Measurements from ENCODE around the gene GALR2. TPM values are rescaled to one million over a fixed set of nuclear protein-coding genes. Genes with fewer than 3 reads are reported as not detected.

GALR2 gene
- total RNA-seq, 2 experiments from 2014 or later: 0.63 TPM; not detected in 1

- intact Hi-C loops (cut with micrococcal nuclease; ENCODE audit: unreplicated experiment): no loop called here
- no peak for TF ChIP-seq EZH2phosphoT487 (IDR thresholded peaks at IDR 0.05; ENCODE audit: borderline replicate concordance, low read depth, low read length)
- TF ChIP-seq, protein P1, sequence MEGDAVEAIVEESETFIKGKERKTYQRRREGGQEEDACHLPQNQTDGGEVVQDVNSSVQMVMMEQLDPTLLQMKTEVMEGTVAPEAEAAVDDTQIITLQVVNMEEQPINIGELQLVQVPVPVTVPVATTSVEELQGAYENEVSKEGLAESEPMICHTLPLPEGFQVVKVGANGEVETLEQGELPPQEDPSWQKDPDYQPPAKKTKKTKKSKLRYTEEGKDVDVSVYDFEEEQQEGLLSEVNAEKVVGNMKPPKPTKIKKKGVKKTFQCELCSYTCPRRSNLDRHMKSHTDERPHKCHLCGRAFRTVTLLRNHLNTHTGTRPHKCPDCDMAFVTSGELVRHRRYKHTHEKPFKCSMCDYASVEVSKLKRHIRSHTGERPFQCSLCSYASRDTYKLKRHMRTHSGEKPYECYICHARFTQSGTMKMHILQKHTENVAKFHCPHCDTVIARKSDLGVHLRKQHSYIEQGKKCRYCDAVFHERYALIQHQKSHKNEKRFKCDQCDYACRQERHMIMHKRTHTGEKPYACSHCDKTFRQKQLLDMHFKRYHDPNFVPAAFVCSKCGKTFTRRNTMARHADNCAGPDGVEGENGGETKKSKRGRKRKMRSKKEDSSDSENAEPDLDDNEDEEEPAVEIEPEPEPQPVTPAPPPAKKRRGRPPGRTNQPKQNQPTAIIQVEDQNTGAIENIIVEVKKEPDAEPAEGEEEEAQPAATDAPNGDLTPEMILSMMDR (conservative IDR thresholded peaks at IDR 0.05; ENCODE audit: low read length): no peak
- no TSS peak for BruUV-seq (replicated peaks)
- peaks cover 20% of the 10 kb centered on the region for H3K4me1 ChIP-seq (ENCODE audit: insufficient read depth, low read length, poor library complexity, severe bottlenecking)
- POLR2A ChIA-PET: interaction anchor here (0.5 kb wide), 1 partner anchor 83 kb away, joined by 3 read pairs; no protein-coding TSS in a partner anchor
- no peaks in the 10 kb centered on the region for H3K36me3 ChIP-seq (ENCODE audit: insufficient read depth, low read length)
- H3K9me2 ChIP-seq (ENCODE audit: insufficient read depth, low read length): no peaks in the 10 kb centered on the region
- H3K9me3 ChIP-seq (ENCODE audit: low read length): no peaks in the 10 kb centered on the region
- no peak overlapping the region for H3K27ac ChIP-seq (ENCODE audit: low read depth, low read length, poor library complexity, severe bottlenecking)
- 0 out of 2 replicates have a peak, but pooled peaks cover 4% of the 10 kb centered on the region for H4K20me1 ChIP-seq (ENCODE audit: insufficient read depth, low read length)
- peaks cover 23% of the 10 kb centered on the region for H3K79me2 ChIP-seq (ENCODE audit: insufficient read depth, low read depth, low read length)
- no peak overlapping the region for H3K4me3 ChIP-seq (ENCODE audit: low read depth, low read length, poor library complexity, severe bottlenecking)
- H2AFZ ChIP-seq (ENCODE audit: low read length): no peak overlapping the region
- DNase-seq (ENCODE audit: low spot score): no peak
- no peak overlapping the region for H3K4me2 ChIP-seq (ENCODE audit: low read length)
- CTCF ChIA-PET (ENCODE audit: unreplicated experiment): no interaction called here
These were observed 974 bp downstream of the GALR2 start for GRCh38 chr17:76075364-76076145.

DNA sequence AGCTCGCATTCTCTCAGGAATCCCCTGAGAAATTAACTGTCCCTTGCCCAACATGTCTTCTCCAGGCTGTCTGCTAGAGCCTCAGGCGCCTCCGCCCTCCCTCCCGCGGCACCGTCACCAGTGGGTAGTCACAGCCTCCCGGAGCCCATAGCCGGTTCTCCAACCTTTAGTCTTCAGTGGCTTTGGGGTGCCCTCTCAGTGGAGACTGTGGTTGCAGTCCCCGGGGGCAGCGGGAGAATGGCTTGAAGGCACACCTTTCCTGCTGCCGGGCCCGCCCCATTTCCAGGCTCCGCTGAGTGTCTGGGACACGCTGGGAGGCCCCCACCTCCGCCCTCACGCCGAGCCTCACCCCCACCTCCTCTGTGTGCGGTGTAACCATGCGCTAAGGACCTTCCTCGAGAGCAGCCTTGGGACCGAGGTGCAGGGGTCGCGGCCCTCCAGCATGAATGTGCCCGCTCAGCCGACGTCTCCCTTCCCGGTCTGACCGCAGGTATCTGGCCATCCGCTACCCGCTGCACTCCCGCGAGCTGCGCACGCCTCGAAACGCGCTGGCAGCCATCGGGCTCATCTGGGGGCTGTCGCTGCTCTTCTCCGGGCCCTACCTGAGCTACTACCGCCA lies 1.7 kb downstream of the GALR2 start:
- TF ChIP-seq, protein P1 (conservative IDR thresholded peaks at IDR 0.05; ENCODE audit: low read length): no peak
- TF ChIP-seq EZH2phosphoT487 (IDR thresholded peaks at IDR 0.05; ENCODE audit: borderline replicate concordance, low read depth, low read length): no peak
- Histone ChIP-seq H3K4me2 (ENCODE audit: low read length) (no peak overlapping the region), H3K4me1 (ENCODE audit: insufficient read depth, low read length, poor library complexity, severe bottlenecking) (peaks cover 14% of the 10 kb centered on the region), H2AFZ (ENCODE audit: low read length) (no peak overlapping the region), H3K9me2 (ENCODE audit: insufficient read depth, low read length) (no peaks in the 10 kb centered on the region), H3K36me3 (ENCODE audit: insufficient read depth, low read length) (no peaks in the 10 kb centered on the region), H3K27ac (ENCODE audit: low read depth, low read length, poor library complexity, severe bottlenecking) (no peak overlapping the region), H3K9me3 (ENCODE audit: low read length) (no peaks in the 10 kb centered on the region), H3K4me3 (ENCODE audit: low read depth, low read length, poor library complexity, severe bottlenecking) (no peak overlapping the region), H3K79me2 (ENCODE audit: insufficient read depth, low read depth, low read length) (peaks cover 16% of the 10 kb centered on the region), H4K20me1 (ENCODE audit: insufficient read depth, low read length) (no peaks in the 10 kb centered on the region)
- BruUV-seq (replicated peaks): no TSS peak
- ChIA-PET CTCF (ENCODE audit: unreplicated experiment) (no interaction called here), POLR2A (no interaction called here)
- intact Hi-C loops (cut with micrococcal nuclease; ENCODE audit: unreplicated experiment): no loop called here
- no peak for DNase-seq (ENCODE audit: low spot score)
